HG02642 (cell line): ENCODE data around the gene AKR7A2.
"Not testable (repeated sequence)": the region's sequence is repeated elsewhere in the genome, so short reads cannot be mapped to it uniquely, and the experiment has no call there.

Source experiments
- ATAC-seq: cut with Tn5 transposase; IDR thresholded peaks from one replicate; pipeline ENCODE4 v1.9.1; 2021; ENCODE audit warnings: mild to moderate bottlenecking; ENCODE audit not compliant: unreplicated experiment, poor library complexity

AKR7A2 gene

GRCh38 chr1:19309123-19309813 lies 2.7 kb downstream of the AKR7A2 start:
- ATAC-seq: no peak

- no peak for ATAC-seq
Observed at GRCh38 chr1:19308509-19308907, 3.4 kb downstream of the AKR7A2 start.

GRCh38 chr1:19307794-19308508 lies 4.0 kb downstream of the AKR7A2 start:
- ATAC-seq: no peak

- ATAC-seq: no peak
Observed at GRCh38 chr1:19306941-19307340, 5.0 kb downstream of the AKR7A2 start.

GRCh38 chr1:19305880-19306279 lies 6.1 kb downstream of the AKR7A2 start:
- ATAC-seq: no peak

DNA sequence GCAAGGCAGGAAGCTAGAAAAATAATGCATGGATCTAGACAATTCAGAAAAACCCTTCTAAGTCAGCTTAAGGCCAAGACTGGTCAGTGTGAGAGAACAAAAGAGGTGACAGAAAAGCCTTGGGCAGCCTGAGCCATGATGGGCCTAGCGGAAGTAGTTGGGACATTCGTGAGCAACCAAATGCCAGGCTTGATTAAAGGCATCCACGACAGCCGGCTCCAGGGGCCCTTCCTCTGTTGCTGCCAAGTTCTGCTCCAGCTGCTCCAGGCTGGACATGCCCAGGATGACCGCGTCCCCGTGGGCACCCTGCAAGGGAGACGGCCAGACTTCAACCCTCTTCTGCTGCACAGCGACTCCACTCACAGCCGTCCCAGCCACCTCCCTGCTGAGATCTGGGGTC lies 7.9 kb downstream of the AKR7A2 start:
- not testable (repeated sequence) for ATAC-seq

GRCh38 chr1:19300211-19300610 lies 11.7 kb downstream of the AKR7A2 start:
- no peak for ATAC-seq

GRCh38 chr1:19294638-19295037 lies 17.3 kb downstream of the AKR7A2 start:
- no peak for ATAC-seq

DNA sequence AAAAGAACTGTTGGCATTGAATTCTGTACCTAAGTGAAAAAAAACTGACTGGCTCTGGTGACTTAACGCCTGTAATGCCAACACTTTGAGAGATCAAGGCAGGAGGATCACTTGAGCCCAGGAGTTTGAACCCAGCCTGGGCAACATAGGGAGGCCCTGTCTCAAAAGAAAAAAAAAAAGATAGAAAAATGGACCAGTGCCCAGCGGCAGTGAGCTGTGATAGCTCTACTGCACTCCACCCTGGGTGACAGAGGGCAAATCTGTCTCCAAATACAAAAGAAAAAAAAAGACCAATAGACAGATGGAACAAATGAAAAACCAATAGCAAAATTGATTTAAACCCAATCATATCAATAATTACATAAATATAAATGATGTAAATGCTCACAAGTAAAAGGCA lies 22.7 kb downstream of the AKR7A2 start:
- no peak for ATAC-seq

DNA sequence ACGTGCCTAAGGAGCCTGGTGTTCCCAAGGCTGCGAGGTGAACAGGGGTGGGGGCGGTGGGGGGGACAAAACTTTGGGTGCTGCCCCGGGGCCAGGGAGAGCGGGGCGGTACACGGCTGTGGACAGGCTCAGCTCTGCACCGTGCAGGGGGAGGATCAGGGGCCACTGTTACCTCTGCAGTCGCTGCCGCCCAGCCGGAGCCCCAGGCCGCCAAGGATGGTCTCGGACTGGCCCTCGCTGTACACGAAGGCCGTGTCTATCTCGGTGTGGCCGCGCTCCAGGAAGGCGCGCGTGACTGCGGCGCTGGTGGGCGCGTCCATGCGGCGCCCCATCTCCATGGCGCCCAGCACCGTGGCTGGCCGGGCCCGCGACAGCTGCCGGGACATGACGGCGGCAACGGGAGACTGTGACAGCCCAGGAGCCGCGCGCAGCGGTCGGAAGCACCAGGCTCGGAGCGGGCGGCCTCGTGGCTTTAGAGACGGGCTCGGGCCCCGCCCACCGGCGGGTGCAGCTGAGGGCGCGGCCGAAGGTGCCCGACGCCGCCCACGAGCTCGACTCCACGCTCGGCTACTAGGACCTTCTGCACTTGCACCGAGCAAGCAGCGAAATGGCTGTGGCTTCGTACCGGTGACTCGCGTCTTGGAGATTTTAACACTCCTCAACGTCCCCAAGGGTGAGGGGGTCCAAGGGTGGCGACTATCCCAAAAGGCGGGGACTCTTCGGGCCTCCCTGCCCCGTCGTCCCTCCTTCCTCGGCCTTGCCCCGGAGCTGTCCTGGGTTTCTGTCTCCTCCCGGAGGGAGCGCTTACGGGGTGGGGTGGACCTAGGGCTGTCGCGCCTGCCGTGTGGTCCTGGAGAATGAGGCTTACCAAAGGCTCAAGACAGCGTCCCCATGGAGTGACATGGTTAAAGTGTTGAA lies 23.4 kb downstream of the AKR7A2 start, which contains the start of gene AKR7A3:
TSS of gene AKR7A3 (minus strand) at position 447 of the 918 bp plus-strand sequence. CDS start at position 386, 61 bp downstream.
- not testable (repeated sequence) for ATAC-seq

GRCh38 chr1:19287436-19288185 lies 24.3 kb downstream of the AKR7A2 start:
- no peak for ATAC-seq

- ATAC-seq: not testable (repeated sequence)
Observed at GRCh38 chr1:19285807-19286206, 26.1 kb downstream of the AKR7A2 start.

- not testable (repeated sequence) for ATAC-seq
Observed at GRCh38 chr1:19285366-19285765, 26.6 kb downstream of the AKR7A2 start.

DNA sequence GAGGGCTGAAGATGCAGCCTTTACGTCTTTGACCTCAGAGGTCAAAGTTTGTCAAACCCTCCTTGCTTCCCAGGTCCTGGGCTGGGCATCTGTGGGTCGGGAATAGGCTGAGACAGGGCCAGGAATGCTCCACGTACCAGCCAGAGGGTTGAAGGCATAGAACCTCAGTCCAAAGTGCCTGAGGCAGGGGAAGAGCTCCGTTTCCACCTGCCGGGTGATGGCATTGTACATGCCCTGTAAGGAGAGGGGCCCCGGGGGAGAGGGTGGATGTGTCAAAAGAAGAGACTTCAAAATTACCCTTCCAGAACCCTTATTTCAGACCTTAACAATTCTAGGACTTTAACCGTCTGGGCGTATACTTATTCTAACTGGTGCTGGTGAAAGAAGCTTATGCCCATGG lies 27.1 kb downstream of the AKR7A2 start:
- ATAC-seq: no peak

- ATAC-seq: no peak
Observed at GRCh38 chr1:19283891-19284290, 28.1 kb downstream of the AKR7A2 start.

GRCh38 chr1:19274636-19275035 lies 37.3 kb downstream of the AKR7A2 start:
- ATAC-seq: no peak

DNA sequence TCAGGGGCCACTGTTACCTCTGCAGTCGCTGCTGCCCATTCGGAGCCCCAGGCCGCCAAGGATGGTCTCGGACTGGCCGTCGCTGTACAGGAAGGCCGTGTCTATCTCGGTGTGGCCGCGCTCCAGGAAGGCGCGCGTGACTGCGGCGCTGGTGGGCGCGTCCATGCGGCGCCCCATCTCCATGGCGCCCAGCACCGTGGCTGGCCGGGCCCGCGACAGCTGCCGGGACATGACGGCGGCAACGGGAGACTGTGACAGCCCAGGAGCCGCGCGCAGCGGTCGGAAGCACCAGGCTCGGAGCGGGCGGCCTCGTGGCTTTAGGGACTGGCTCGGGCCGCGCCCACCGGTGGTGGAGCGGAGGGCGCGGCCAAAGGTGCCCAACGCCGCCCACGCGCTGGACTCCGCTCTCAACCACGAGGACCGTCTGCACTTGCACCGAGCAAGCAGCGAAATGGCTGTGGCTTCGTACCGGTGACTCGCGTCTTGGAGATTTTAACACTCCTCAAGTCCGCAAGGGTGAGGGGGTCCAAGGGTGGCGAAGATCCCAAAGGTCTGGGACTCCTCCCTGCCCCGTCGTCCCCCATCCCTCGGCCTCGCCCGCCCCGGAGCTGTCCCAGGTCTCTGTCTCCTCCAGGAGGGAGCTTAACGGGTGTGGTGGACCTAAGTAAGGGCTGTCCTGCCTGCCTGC lies 38.0 kb downstream of the AKR7A2 start:
- not testable (repeated sequence) for ATAC-seq

DNA sequence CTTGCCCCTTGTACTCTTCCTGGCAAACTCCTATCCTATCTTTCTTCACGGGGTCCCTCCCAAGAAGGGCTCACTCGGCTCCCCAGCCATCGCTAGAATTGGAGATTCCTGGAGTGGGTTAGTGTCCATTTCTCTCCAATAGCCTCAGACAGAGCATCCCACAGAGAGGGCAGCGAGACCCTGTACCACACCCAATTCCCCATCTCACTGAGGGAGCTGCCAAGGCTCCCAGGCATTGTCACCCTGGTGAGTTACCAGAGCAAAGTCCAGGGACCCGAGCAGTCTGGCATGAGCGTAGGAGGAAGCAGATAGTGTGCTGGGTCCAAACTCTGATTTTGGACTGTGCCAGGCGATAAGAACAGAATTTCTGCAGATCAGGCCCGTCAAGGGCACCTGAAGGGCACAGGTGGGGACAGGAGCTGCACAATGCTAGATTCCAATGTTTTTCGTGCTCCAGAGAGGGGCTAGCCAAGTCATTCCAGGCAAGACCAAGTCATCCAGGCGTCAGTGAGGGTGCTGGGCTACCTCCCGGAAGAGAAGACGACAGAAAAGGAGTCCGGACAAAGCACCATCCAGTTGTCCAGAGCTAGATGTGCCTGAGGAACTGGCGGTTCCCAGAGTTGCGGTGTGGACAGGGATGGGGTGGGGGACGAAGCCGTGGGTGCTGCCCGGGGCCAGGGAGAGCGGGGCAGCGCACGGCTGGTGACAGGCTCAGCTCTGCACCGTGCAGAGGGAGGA lies 38.7 kb downstream of the AKR7A2 start:
- no peak for ATAC-seq

GRCh38 chr1:19272064-19272463 lies 39.9 kb downstream of the AKR7A2 start:
- ATAC-seq: no peak
